ENCODE data around the gene ZNF326.
"Not testable (repeated sequence)": the region's sequence is repeated elsewhere in the genome, so short reads cannot be mapped to it uniquely, and the experiment has no call there.

Gene ZNF326

GRCh38 chr1:89974696-89975470, 20.0 kb upstream of the ZNF326 start:
- POLR2A ChIA-PET: no interaction called here
- TF ChIP-seq, protein P1, sequence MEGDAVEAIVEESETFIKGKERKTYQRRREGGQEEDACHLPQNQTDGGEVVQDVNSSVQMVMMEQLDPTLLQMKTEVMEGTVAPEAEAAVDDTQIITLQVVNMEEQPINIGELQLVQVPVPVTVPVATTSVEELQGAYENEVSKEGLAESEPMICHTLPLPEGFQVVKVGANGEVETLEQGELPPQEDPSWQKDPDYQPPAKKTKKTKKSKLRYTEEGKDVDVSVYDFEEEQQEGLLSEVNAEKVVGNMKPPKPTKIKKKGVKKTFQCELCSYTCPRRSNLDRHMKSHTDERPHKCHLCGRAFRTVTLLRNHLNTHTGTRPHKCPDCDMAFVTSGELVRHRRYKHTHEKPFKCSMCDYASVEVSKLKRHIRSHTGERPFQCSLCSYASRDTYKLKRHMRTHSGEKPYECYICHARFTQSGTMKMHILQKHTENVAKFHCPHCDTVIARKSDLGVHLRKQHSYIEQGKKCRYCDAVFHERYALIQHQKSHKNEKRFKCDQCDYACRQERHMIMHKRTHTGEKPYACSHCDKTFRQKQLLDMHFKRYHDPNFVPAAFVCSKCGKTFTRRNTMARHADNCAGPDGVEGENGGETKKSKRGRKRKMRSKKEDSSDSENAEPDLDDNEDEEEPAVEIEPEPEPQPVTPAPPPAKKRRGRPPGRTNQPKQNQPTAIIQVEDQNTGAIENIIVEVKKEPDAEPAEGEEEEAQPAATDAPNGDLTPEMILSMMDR (IDR thresholded peaks at IDR 0.05; ENCODE audit: control extremely low read depth, extremely low read depth, low read depth, missing control alignments): no peak
- no peak for DNase-seq (ENCODE audit: extremely low spot score)
- CTCF ChIA-PET: interaction anchor here (1.2 to 6.3 kb wide), 4 partner anchors 9 to 212 kb away, joined by 3 to 27 read pairs (median 3); no protein-coding TSS in a partner anchor

DNA sequence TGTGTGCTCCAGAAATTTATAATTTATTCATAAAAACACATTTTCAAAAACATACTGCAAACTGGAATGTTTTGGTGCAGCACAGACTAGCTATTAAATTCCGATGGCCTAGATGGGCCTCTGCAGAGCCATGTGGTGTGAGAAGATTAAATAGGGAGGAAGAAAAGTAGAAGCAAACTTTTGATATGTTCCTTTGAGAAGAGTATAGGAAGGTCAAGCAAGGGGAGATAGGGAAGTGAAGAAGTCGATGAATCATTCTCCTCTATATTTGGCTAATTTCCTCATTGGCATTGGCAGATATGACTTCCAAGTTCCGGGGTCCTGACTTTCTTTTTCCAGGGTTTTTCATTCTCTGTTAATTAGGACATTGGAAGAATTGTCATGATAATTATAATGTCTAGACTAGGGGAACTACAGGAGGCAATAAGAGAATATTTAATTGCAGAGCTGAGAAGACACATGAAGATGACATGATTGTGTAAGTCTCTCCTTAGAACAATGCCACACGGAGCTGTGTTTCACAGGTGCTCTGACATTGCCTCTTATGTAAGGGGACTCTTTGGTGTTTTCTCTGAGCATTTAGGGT, 19.3 kb upstream of the ZNF326 start:
- ChIA-PET CTCF (interaction anchor here (0.8 to 6.3 kb wide), 5 partner anchors 10 to 212 kb away, joined by 3 to 27 read pairs (median 3); no protein-coding TSS in a partner anchor), POLR2A (no interaction called here)
- TF ChIP-seq, protein P1 (IDR thresholded peaks at IDR 0.05; ENCODE audit: control extremely low read depth, extremely low read depth, low read depth, missing control alignments): no peak
- DNase-seq (ENCODE audit: extremely low spot score): no peak

DNA sequence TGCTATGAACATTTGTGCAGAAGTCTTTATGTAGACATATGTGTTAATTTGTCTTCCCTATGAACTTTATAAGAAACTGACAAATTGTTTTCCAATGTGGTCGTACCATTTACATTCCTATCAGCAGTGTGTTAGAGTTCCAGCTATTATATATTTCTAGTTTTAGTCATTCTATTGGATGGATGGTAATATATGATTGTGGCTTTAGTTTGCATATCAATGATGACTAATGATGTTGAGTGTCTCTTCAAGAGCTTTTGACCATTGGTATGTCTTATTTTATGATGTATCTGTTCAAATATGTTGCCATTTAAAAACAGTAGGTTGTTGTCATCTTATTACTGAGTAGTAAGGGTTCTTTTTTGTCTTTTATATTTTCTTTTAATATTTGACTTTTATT, 16.2 kb upstream of the ZNF326 start:
- DNase-seq (ENCODE audit: extremely low spot score): no peak
- CTCF ChIA-PET: interaction anchor here (0.8 to 2.0 kb wide), 7 partner anchors 9 to 215 kb away, joined by 3 to 8 read pairs (median 4); no protein-coding TSS in a partner anchor
- TF ChIP-seq, protein P1 (IDR thresholded peaks at IDR 0.05; ENCODE audit: control extremely low read depth, extremely low read depth, low read depth, missing control alignments): no peak
- POLR2A ChIA-PET: no interaction called here

DNA sequence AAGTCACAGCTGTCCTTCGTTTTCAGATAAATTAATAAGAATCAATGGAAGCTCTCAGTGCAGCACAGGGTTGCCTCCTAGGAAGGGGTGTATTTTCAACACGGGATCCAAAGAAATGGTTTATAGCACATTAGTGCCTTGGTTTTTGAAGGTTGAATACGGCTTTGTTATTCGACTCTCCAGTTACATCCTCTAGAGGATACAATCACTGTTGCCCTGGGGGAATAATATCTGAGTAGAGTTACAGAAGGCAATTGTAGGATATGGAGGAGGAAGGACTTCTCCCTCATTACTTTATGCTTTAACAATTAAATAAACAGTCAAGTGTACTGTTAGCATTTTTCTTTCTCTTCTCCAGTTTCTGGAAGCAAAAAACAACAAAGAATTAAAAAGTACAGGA, 14.3 kb upstream of the ZNF326 start:
- TF ChIP-seq, protein P1 (IDR thresholded peaks at IDR 0.05; ENCODE audit: control extremely low read depth, extremely low read depth, low read depth, missing control alignments): no peak
- CTCF ChIA-PET: no interaction called here
- POLR2A ChIA-PET: no interaction called here
- no peak for DNase-seq (ENCODE audit: extremely low spot score)

DNA sequence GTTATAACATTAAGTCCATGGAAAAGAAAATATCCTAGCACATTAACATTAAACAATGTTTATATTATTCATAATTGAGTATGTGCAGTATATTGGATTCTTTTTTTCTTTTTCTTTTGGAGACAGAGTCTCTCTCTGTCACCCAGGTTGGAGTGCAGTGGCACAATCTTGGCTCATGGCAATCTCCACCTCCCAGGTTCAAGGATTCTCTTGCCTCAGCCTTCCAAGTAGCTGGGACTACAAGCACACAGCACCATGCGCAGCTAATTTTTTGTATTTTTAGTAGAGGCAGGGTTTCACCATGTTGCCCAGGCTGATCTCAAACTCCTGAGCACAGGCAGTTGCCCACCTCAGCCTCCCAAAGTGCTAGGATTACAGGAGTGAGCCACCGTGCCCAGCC, 12.1 kb upstream of the ZNF326 start:
- DNase-seq (ENCODE audit: extremely low spot score); POLR2A ChIA-PET: not testable (repeated sequence)
- CTCF ChIA-PET: interaction anchor here (5.4 kb wide), 1 partner anchor 140 kb away, joined by 23 read pairs; no protein-coding TSS in a partner anchor

DNA sequence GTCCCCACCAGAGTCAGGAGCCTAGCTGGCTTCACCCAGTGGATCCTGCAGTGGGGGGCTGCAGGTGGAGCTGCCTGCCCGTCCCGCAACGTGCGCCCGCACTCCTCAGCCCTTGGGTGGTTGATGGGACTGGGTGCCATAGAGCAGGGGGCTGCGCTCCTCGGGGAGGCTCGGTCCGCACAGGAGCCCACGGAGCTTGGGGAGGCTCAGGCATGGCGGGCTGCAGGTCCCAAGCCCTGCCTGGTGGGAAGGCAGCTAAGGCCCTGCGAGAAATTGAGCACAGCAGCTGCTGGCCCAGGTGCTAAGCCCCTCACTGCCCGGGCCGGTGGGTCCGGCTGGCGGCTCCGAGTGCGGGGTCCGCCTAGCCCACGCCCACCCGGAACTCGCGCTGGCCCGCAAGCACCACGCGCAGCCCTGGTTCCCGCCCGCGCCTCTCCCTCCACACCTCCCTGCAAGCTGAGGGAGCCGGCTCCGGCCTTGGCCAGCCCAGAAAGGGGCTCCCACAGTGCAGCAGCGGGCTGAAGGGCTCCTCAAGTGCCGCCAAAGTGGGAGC, 10.3 kb upstream of the ZNF326 start:
- DNase-seq (ENCODE audit: extremely low spot score); POLR2A ChIA-PET: not testable (repeated sequence)
- CTCF ChIA-PET: interaction anchor here (1.0 to 5.4 kb wide), 6 partner anchors 39 to 1181 kb away, joined by 3 to 23 read pairs (median 4); no protein-coding TSS in a partner anchor

DNA sequence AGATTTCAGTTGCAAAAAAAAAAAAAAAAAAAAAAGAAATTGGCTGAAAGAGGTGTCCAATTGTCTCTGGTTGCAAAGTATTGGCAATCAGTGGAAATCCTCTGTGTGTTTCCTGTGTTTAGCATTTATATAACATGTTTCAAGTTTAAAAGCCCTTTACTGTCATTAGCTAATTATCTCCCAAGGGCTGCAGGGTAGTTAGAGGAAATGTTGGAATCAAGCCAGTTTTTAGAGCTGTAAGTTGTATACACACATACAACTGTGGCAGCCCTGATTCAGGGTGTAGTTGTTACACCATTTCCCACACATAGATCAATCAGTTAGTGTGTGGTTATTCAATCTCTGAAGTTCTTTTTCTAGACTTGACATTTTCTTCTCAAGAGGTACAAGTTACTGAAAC, 8.9 kb upstream of the ZNF326 start:
- ChIA-PET CTCF (interaction anchor here (0.9 to 5.4 kb wide), 8 partner anchors 15 to 222 kb away, joined by 4 to 23 read pairs (median 4); partner anchors contain the start of gene LRRC8D), POLR2A (no interaction called here)
- no peak for DNase-seq (ENCODE audit: extremely low spot score)
- TF ChIP-seq, protein P1 (IDR thresholded peaks at IDR 0.05; ENCODE audit: control extremely low read depth, extremely low read depth, low read depth, missing control alignments): no peak

Data from GM10248 (cell line).